HepG2 (cell line): ENCODE data around the gene PDCD2. TPM values are rescaled to one million over a fixed set of nuclear protein-coding genes. Genes with fewer than 3 reads are reported as not detected.

Source experiments
- ASH2L ChIP-seq: fragments of 300-600, 200-600 bp; sonication (generic); IDR thresholded peaks from 2 replicates; pipeline ENCODE4 v1.7.0; 2017; ENCODE audit warnings: low read depth, mild to moderate bottlenecking, moderate library complexity, mixed read lengths, low read length; ENCODE audit not compliant: insufficient read length
- HNF1B ChIP-seq: sonication (generic); formaldehyde crosslinking; IDR thresholded peaks from 2 replicates; pipeline ENCODE4 v1.5.1; 2020; ENCODE audit warnings: mild to moderate bottlenecking, moderate library complexity, missing genetic modification reagents
- HNF4G ChIP-seq, 2 experiments: sonication (generic) in 1 of 2; formaldehyde crosslinking in 1 of 2; IDR thresholded peaks; 2 replicates each; pipeline versions ENCODE4 v1.4.0 to v1.6.1; 2011 to 2020; ENCODE audit warnings: borderline replicate concordance in 2 of 2, low read depth in 2 of 2, mild to moderate bottlenecking in 2 of 2, low read length in 1 of 2, missing genetic modification reagents in 1 of 2, moderate library complexity in 1 of 2
- HOXA5 ChIP-seq: sonication (generic); formaldehyde crosslinking; IDR thresholded peaks from 2 replicates; pipeline ENCODE4 v1.4.0; 2020; ENCODE audit warnings: missing genetic modification reagents
- MIER2 ChIP-seq: IDR thresholded peaks from 2 replicates; pipeline ENCODE4 v1.6.1; 2016; ENCODE audit warnings: missing biosample characterization, missing genetic modification reagents
- NBN ChIP-seq: fragments of 450-650 bp; conservative IDR thresholded peaks from 2 replicates; pipeline ENCODE4 v1.6.1; 2017
- NR1H2 ChIP-seq: sonication (generic); formaldehyde crosslinking; IDR thresholded peaks from 2 replicates; pipeline ENCODE4 v1.8.1; 2022; ENCODE audit warnings: low read depth, missing genetic modification reagents, borderline replicate concordance
- PCBP1 ChIP-seq: fragments of 200-400 bp; formaldehyde crosslinking; IDR thresholded peaks from 2 replicates; pipeline ENCODE4 v1.6.1; 2017; ENCODE audit warnings: mild to moderate bottlenecking, low read depth, low read length, borderline replicate concordance
- RFXAP ChIP-seq: sonication (generic); formaldehyde crosslinking; IDR thresholded peaks from 2 replicates; pipeline ENCODE4 v1.4.0; 2020; ENCODE audit warnings: missing genetic modification reagents, borderline replicate concordance
- ZEB1 ChIP-seq: IDR thresholded peaks from 2 replicates; pipeline ENCODE4 v1.6.1; 2012; ENCODE audit warnings: mild to moderate bottlenecking, low read depth, inconsistent platforms; ENCODE audit not compliant: insufficient replicate concordance
- ZNF598 ChIP-seq: sonication (generic); formaldehyde crosslinking; IDR thresholded peaks from 2 replicates; pipeline ENCODE4 v1.5.1; 2020; ENCODE audit warnings: mild to moderate bottlenecking, missing genetic modification reagents, borderline replicate concordance
- ZNF644 ChIP-seq: IDR thresholded peaks from 2 replicates; pipeline ENCODE4 v1.6.1; 2016; ENCODE audit warnings: low read depth
- ZNF747 ChIP-seq: sonication (generic); formaldehyde crosslinking; IDR thresholded peaks from 2 replicates; pipeline ENCODE4 v1.8.1; 2023; ENCODE audit warnings: missing genetic modification reagents, mild to moderate bottlenecking, borderline replicate concordance
- ZNF878 ChIP-seq: sonication (generic); formaldehyde crosslinking; IDR thresholded peaks from 2 replicates; pipeline ENCODE4 v1.8.1; 2023; ENCODE audit warnings: mild to moderate bottlenecking, missing genetic modification reagents, moderate library complexity
- polyA plus RNA-seq, 8 experiments: library from polyadenylated mRNA; depleted of rRNA in 3 of 8; stranded (reverse) in 7 of 8; unstranded in 1 of 8; fragments of >200 nt; fragmentation: Illumina TruSeq in 4 of 8; extraction: Trizol in 4 of 8; gene quantifications; 2 replicates each; pipeline versions ENCODE4 v1.2.1 to v1.2.3, GENCODE V29; 2011 to 2016; ENCODE audit warnings: low read depth in 4 of 8, missing spikeins in 1 of 8, mixed read lengths in 1 of 8; ENCODE audit not compliant: insufficient read depth in 1 of 8
- total RNA-seq, 5 experiments: library from RNA; depleted of rRNA; stranded (reverse); fragments of >200 nt; fragmentation: Illumina TruSeq; extraction: Trizol; gene quantifications; 2 replicates each; pipeline ENCODE4 v1.2.3, GENCODE V29; 2016; ENCODE audit warnings: low read depth in 1 of 5
- TF ChIP-seq, protein P1 (sequence below): sonication (generic); formaldehyde crosslinking; IDR thresholded peaks from 2 replicates; pipeline ENCODE4 v1.4.0; 2020; ENCODE audit warnings: mild to moderate bottlenecking, missing genetic modification reagents
- TF ChIP-seq, protein P2 (sequence below): sonication (generic); formaldehyde crosslinking; IDR thresholded peaks from 2 replicates; pipeline ENCODE4; 2020; ENCODE audit warnings: missing genetic modification reagents, mild to moderate bottlenecking, borderline replicate concordance
- TF ChIP-seq, protein P3 (sequence below): sonication (generic); formaldehyde crosslinking; IDR thresholded peaks from 2 replicates; pipeline ENCODE4 v1.5.1; 2020; ENCODE audit warnings: missing genetic modification reagents, mild to moderate bottlenecking, borderline replicate concordance

PDCD2 gene
- total and polyA plus RNA-seq, 2 of the 13 experiments (the other 11 are each of a cell fraction or from before 2014, with no cell fraction given): 83.6 to 133 TPM

DNA sequence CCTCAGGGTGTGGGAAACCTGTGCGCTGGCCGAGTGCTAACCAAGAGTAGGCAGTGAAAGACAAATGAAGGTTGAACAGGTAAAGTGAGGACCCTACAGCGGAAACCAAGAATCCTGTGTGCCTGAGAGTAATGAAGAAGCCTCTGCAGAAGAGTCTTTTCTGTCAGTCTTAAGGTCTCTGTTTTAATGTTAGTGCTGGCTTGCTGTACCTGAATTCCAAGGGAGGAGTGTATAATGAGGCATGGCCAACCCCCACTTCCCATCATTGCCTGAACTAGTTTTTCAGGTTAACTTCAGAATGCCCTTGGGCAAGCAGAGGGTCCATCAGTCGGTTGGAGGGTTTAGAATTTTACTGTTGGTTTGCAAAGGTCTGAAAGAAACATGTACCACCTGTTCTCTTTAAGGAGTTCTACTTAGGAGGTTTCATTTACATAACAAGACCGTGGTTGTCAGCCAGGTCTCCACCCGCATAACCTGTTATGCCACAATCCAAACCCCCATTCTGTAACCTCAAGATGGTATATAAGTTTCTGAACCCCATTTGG lies 589 bp upstream of the PDCD2 start (continued):
- TF ChIP-seq, protein P1, sequence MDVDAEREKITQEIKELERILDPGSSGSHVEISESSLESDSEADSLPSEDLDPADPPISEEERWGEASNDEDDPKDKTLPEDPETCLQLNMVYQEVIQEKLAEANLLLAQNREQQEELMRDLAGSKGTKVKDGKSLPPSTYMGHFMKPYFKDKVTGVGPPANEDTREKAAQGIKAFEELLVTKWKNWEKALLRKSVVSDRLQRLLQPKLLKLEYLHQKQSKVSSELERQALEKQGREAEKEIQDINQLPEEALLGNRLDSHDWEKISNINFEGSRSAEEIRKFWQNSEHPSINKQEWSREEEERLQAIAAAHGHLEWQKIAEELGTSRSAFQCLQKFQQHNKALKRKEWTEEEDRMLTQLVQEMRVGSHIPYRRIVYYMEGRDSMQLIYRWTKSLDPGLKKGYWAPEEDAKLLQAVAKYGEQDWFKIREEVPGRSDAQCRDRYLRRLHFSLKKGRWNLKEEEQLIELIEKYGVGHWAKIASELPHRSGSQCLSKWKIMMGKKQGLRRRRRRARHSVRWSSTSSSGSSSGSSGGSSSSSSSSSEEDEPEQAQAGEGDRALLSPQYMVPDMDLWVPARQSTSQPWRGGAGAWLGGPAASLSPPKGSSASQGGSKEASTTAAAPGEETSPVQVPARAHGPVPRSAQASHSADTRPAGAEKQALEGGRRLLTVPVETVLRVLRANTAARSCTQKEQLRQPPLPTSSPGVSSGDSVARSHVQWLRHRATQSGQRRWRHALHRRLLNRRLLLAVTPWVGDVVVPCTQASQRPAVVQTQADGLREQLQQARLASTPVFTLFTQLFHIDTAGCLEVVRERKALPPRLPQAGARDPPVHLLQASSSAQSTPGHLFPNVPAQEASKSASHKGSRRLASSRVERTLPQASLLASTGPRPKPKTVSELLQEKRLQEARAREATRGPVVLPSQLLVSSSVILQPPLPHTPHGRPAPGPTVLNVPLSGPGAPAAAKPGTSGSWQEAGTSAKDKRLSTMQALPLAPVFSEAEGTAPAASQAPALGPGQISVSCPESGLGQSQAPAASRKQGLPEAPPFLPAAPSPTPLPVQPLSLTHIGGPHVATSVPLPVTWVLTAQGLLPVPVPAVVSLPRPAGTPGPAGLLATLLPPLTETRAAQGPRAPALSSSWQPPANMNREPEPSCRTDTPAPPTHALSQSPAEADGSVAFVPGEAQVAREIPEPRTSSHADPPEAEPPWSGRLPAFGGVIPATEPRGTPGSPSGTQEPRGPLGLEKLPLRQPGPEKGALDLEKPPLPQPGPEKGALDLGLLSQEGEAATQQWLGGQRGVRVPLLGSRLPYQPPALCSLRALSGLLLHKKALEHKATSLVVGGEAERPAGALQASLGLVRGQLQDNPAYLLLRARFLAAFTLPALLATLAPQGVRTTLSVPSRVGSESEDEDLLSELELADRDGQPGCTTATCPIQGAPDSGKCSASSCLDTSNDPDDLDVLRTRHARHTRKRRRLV (CRISPR knock-in tag): 0 out of 2 replicates have a peak, but pooled peaks have one; percentile 71
- TF ChIP-seq ASH2L (no peak), HNF4G (IDR thresholded peaks at IDR 0.05; ENCODE audit: borderline replicate concordance, low read depth, low read length) (no peak), HNF4G (CRISPR knock-in tag; IDR thresholded peaks at IDR 0.05; ENCODE audit: borderline replicate concordance, low read depth) (no peak), RFXAP (CRISPR knock-in tag) (no peak), HOXA5 (CRISPR knock-in tag) (no peak), NBN (no peak), HNF1B (CRISPR knock-in tag) (no peak), ZNF878 (CRISPR knock-in tag) (0 out of 2 replicates have a peak, but pooled peaks have one; percentile 58), ZEB1 (peak; percentile 36), ZNF598 (CRISPR knock-in tag) (0 out of 2 replicates have a peak, but pooled peaks have one; percentile 18), MIER2 (0 out of 2 replicates have a peak, but pooled peaks have one; percentile 5), ZNF747 (0 out of 2 replicates have a peak, but pooled peaks have one; percentile 4), ZNF644 (CRISPR knock-in tag) (peak; percentile 6; the same call in 1 of the 2 replicates), NR1H2 (CRISPR knock-in tag) (no peak), PCBP1 (no peak)
- TF ChIP-seq, protein P2, sequence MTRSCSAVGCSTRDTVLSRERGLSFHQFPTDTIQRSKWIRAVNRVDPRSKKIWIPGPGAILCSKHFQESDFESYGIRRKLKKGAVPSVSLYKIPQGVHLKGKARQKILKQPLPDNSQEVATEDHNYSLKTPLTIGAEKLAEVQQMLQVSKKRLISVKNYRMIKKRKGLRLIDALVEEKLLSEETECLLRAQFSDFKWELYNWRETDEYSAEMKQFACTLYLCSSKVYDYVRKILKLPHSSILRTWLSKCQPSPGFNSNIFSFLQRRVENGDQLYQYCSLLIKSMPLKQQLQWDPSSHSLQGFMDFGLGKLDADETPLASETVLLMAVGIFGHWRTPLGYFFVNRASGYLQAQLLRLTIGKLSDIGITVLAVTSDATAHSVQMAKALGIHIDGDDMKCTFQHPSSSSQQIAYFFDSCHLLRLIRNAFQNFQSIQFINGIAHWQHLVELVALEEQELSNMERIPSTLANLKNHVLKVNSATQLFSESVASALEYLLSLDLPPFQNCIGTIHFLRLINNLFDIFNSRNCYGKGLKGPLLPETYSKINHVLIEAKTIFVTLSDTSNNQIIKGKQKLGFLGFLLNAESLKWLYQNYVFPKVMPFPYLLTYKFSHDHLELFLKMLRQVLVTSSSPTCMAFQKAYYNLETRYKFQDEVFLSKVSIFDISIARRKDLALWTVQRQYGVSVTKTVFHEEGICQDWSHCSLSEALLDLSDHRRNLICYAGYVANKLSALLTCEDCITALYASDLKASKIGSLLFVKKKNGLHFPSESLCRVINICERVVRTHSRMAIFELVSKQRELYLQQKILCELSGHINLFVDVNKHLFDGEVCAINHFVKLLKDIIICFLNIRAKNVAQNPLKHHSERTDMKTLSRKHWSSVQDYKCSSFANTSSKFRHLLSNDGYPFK (CRISPR knock-in tag): 0 out of 2 replicates have a peak, but pooled peaks have one; percentile 3
- TF ChIP-seq, protein P3, sequence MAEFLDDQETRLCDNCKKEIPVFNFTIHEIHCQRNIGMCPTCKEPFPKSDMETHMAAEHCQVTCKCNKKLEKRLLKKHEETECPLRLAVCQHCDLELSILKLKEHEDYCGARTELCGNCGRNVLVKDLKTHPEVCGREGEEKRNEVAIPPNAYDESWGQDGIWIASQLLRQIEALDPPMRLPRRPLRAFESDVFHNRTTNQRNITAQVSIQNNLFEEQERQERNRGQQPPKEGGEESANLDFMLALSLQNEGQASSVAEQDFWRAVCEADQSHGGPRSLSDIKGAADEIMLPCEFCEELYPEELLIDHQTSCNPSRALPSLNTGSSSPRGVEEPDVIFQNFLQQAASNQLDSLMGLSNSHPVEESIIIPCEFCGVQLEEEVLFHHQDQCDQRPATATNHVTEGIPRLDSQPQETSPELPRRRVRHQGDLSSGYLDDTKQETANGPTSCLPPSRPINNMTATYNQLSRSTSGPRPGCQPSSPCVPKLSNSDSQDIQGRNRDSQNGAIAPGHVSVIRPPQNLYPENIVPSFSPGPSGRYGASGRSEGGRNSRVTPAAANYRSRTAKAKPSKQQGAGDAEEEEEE (CRISPR knock-in tag): no peak
